ENCODE measurements around the gene S100A1.
A peak's percentile ranks its signal among the peaks of the same experiment; 100 is the strongest.

The S100A1 gene

DNA sequence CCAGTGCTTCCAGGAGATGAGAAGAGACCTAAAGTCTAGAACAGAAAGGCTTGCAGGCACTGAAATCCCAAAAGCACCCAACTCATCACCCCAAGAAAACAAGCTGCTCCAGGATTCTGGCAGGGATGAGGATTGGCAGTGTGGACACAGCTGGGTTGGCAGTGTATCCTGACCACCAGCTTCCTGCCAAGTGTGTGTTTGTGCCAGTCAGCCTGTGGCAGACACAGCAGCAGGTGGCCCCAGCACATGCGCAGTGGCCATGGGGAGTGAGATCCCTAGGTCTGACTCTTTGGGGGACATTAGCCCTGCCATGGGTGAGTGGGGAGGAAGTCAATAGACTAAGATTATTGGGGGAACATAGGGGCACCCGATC lies 21.6 kb downstream of the S100A1 start:
- no peak for TF ChIP-seq EZH2phosphoT487 (IDR thresholded peaks at IDR 0.05; ENCODE audit: low read depth)
- TF ChIP-seq, protein P1, sequence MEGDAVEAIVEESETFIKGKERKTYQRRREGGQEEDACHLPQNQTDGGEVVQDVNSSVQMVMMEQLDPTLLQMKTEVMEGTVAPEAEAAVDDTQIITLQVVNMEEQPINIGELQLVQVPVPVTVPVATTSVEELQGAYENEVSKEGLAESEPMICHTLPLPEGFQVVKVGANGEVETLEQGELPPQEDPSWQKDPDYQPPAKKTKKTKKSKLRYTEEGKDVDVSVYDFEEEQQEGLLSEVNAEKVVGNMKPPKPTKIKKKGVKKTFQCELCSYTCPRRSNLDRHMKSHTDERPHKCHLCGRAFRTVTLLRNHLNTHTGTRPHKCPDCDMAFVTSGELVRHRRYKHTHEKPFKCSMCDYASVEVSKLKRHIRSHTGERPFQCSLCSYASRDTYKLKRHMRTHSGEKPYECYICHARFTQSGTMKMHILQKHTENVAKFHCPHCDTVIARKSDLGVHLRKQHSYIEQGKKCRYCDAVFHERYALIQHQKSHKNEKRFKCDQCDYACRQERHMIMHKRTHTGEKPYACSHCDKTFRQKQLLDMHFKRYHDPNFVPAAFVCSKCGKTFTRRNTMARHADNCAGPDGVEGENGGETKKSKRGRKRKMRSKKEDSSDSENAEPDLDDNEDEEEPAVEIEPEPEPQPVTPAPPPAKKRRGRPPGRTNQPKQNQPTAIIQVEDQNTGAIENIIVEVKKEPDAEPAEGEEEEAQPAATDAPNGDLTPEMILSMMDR (IDR thresholded peaks at IDR 0.05; ENCODE audit: low read depth, low read length): no peak

DNA sequence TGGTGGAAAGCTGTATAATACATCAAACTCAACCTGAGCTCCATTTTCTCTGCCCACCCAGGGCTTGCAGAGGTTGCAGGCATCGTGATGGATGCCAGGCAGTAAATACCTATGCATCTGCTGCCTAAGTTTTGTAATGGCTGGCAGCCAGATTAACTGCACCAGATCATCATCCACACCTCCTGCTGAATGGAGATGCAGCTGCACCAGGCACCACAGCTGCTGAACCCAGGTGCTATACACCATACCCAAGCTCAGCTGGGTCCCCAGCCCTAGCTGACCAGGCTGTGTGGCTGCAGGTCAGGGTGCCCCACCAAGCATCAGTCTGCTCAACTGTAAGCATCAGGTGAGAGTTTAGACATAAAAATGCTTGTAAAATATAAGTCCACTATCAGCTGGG lies 23.5 kb downstream of the S100A1 start:
- H3K9me3 ChIP-seq (ENCODE audit: insufficient read depth, low read length): no peaks in the 10 kb centered on the region
- H3K4me2 ChIP-seq (ENCODE audit: low read length): no peak overlapping the region
- TF ChIP-seq, protein P1 (IDR thresholded peaks at IDR 0.05; ENCODE audit: low read depth, low read length): no peak
- no peak for TF ChIP-seq EZH2phosphoT487 (IDR thresholded peaks at IDR 0.05; ENCODE audit: low read depth)
- no peaks in the 10 kb centered on the region for H4K20me1 ChIP-seq (ENCODE audit: insufficient read depth, low read length)
- no peak overlapping the region for H3K27ac ChIP-seq (ENCODE audit: low read length)
- peaks cover 11% of the 10 kb centered on the region for H3K36me3 ChIP-seq (replicated peaks; ENCODE audit: low read depth, low read length)
- H3K4me3 ChIP-seq (ENCODE audit: low read length): no peak overlapping the region
- H3K79me2 ChIP-seq (ENCODE audit: low read length): no peaks in the 10 kb centered on the region
- H2AFZ ChIP-seq (ENCODE audit: low read depth, low read length): no peak overlapping the region
- H3K9ac ChIP-seq (ENCODE audit: low read length): no peak overlapping the region
- no peaks in the 10 kb centered on the region for H3K27me3 ChIP-seq (ENCODE audit: low read depth, low read length)
- peaks cover 5% of the 10 kb centered on the region; the same call in 1 of the 2 replicates for H3K4me1 ChIP-seq (ENCODE audit: low read length)

More for the DNA sequence above, 21.6 kb downstream of the S100A1 start:
- no peak overlapping the region for H3K9ac ChIP-seq (ENCODE audit: low read length)
- H4K20me1 ChIP-seq (ENCODE audit: insufficient read depth, low read length): no peaks in the 10 kb centered on the region
- H3K4me3 ChIP-seq (ENCODE audit: low read length): no peak overlapping the region
- H3K4me1 ChIP-seq (ENCODE audit: low read length): peaks cover 5% of the 10 kb centered on the region; the same call in 1 of the 2 replicates
- H3K27ac ChIP-seq (ENCODE audit: low read length): no peak overlapping the region
- H2AFZ ChIP-seq (ENCODE audit: low read depth, low read length): no peak overlapping the region
- H3K27me3 ChIP-seq (ENCODE audit: low read depth, low read length): no peaks in the 10 kb centered on the region
- peaks cover 29% of the 10 kb centered on the region for H3K36me3 ChIP-seq (replicated peaks; ENCODE audit: low read depth, low read length)
- no peak overlapping the region for H3K4me2 ChIP-seq (ENCODE audit: low read length)
- no peaks in the 10 kb centered on the region for H3K9me3 ChIP-seq (ENCODE audit: insufficient read depth, low read length)
- H3K79me2 ChIP-seq (ENCODE audit: low read length): no peaks in the 10 kb centered on the region

DNA sequence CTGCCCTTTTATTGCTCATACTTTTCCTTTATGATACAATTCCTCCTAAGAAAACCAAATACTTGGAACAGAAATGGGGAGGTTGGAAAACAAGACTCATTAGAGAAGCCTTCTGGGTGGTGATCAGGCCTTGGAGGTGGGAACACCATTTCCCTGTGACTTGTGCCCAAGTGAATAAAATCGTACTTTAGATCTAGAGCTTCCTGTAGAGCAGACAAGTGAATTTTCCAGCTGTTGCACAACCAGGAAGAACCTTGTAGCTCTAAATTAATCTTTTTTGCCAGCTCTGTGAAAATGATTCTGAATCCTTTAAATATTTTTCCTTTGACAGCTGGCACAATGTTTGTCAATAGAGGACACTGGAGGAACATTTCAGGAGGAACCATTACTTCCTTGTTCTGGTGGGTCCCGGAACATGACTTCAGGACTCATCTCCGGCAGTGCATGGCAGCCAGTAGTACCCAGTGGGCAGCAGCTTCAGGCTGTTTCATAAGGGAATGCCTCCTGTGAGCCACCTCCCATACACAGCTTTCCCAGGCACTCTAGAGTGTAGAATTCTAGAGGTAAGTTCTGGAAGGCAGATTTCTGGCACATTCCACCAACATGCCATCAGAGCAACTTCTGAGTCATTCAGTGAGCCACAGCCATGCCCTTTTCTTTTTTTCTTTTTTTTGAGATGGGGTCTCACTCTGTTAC lies 24.7 kb downstream of the S100A1 start:
- no peaks in the 10 kb centered on the region for H3K79me2 ChIP-seq (ENCODE audit: low read length)
- peaks cover 8% of the 10 kb centered on the region; the same call in 1 of the 2 replicates for H3K4me1 ChIP-seq (ENCODE audit: low read length)
- H3K4me2 ChIP-seq (ENCODE audit: low read length): peak overlapping the region; percentile 1; the same call in 1 of the 2 replicates
- TF ChIP-seq, protein P1 (IDR thresholded peaks at IDR 0.05; ENCODE audit: low read depth, low read length): no peak
- no peak for TF ChIP-seq EZH2phosphoT487 (IDR thresholded peaks at IDR 0.05; ENCODE audit: low read depth)
- peaks cover 2% of the 10 kb centered on the region for H3K36me3 ChIP-seq (replicated peaks; ENCODE audit: low read depth, low read length)
- no peaks in the 10 kb centered on the region for H3K9me3 ChIP-seq (ENCODE audit: insufficient read depth, low read length)
- H3K27ac ChIP-seq (ENCODE audit: low read length): no peak overlapping the region
- H3K9ac ChIP-seq (ENCODE audit: low read length): no peak overlapping the region
- H4K20me1 ChIP-seq (ENCODE audit: insufficient read depth, low read length): no peaks in the 10 kb centered on the region
- peak overlapping the region; percentile 61 for H2AFZ ChIP-seq (ENCODE audit: low read depth, low read length)
- no peak overlapping the region for H3K4me3 ChIP-seq (ENCODE audit: low read length)
- H3K27me3 ChIP-seq (ENCODE audit: low read depth, low read length): no peaks in the 10 kb centered on the region

DNA sequence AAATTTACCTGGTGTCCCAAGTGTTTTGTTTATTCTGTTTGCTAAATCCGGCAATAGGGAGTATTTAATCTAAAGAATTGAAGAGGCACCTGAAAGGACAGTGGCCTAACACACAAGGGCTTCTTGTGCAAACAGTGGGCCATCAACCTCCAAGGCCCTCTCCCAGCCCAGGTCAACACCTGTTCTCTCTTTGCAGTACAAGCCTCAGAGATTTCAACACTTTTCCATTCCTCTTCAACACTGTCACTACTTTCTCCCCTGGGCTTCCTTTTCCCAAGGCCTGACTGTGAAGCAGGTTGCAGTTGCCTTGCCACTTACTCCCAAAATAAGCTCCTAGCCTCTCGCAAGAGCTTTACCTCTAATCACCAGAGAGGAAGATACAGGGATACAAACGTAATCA lies 27.1 kb downstream of the S100A1 start:
- Histone ChIP-seq H3K79me2 (ENCODE audit: low read length) (peaks cover 16% of the 10 kb centered on the region), H3K27me3 (ENCODE audit: low read depth, low read length) (no peaks in the 10 kb centered on the region), H3K4me2 (ENCODE audit: low read length) (no peak overlapping the region), H3K36me3 (replicated peaks; ENCODE audit: low read depth, low read length) (no peaks in the 10 kb centered on the region), H3K9ac (ENCODE audit: low read length) (no peak overlapping the region), H3K4me1 (ENCODE audit: low read length) (peaks cover 18% of the 10 kb centered on the region), H2AFZ (ENCODE audit: low read depth, low read length) (no peak overlapping the region), H3K27ac (ENCODE audit: low read length) (no peak overlapping the region), H3K4me3 (ENCODE audit: low read length) (no peak overlapping the region), H4K20me1 (ENCODE audit: insufficient read depth, low read length) (no peaks in the 10 kb centered on the region), H3K9me3 (ENCODE audit: insufficient read depth, low read length) (no peaks in the 10 kb centered on the region)
- TF ChIP-seq, protein P1 (IDR thresholded peaks at IDR 0.05; ENCODE audit: low read depth, low read length): no peak
- TF ChIP-seq EZH2phosphoT487 (IDR thresholded peaks at IDR 0.05; ENCODE audit: low read depth): no peak
